Heart left ventricle (tissue), 16 donors: ENCODE measurements around the gene JAKMIP1. TPM values are rescaled to one million over a fixed set of nuclear protein-coding genes. Genes with fewer than 3 reads are reported as not detected.
A peak's percentile ranks its signal among the peaks of the same experiment; 100 is the strongest.

Experiments used
- ATAC-seq, 4 donors: fragments of 200-7000 bp; cut with Tn5 transposase; one replicate each; pipeline ENCODE4 v1.9.1; 2020 to 2022; ENCODE audit warnings: moderate library complexity in 4 of 4, mild to moderate bottlenecking in 3 of 4, moderate number of reproducible peaks in 1 of 4
- DNase-seq, 5 donors: peaks; one replicate each; pipeline ENCODE4 v3.0.0-alpha.2; 2020
- H3K27ac ChIP-seq, 12 donors: fragments of 200-600 bp; sonication (generic) in 4 of 12; one replicate each; pipeline versions ENCODE4 v1.5.0 to v1.8.0; 2016 to 2022; ENCODE audit warnings: mild to moderate bottlenecking in 2 of 12
- H3K27me3 ChIP-seq, 9 donors: fragments of 200-600 bp; sonication (generic) in 2 of 9; one replicate each; pipeline versions ENCODE4 v1.5.1 to v1.8.0; 2016 to 2022; ENCODE audit warnings: mild to moderate bottlenecking in 3 of 9
- H3K36me3 ChIP-seq, 9 donors: fragments of 200-600 bp; sonication (generic) in 2 of 9; one replicate each; pipeline versions ENCODE4 v1.5.0 to v1.8.0; 2018 to 2022; ENCODE audit warnings: mild to moderate bottlenecking in 2 of 9
- H3K4me1 ChIP-seq, 12 donors: fragments of 200-600 bp; sonication (generic) in 4 of 12; one replicate each; pipeline versions ENCODE4 v1.5.0 to v1.8.0; 2016 to 2022; ENCODE audit warnings: mild to moderate bottlenecking in 3 of 12
- H3K4me3 ChIP-seq, 12 donors: fragments of 200-600 bp; sonication (generic) in 4 of 12; one replicate each; pipeline versions ENCODE4 v1.5.0 to v1.8.0; 2017 to 2022; ENCODE audit warnings: mild to moderate bottlenecking in 9 of 12, moderate library complexity in 4 of 12
- H3K9me3 ChIP-seq, 12 donors: fragments of 200-600 bp; sonication (generic) in 4 of 12; one replicate each; pipeline versions ENCODE4 v1.5.0 to v1.8.0; 2016 to 2022; ENCODE audit warnings: mild to moderate bottlenecking in 1 of 12
- CTCF ChIP-seq, 12 donors: fragments of 200-600 bp; sonication (generic) in 4 of 12; IDR thresholded peaks; one replicate each; pipeline versions ENCODE4 v1.5.0 to v1.8.0; 2018 to 2022; ENCODE audit warnings: antibody characterized with exemption in 12 of 12, mild to moderate bottlenecking in 5 of 12
- POLR2A ChIP-seq, 2 donors: fragments of 450-650 bp; IDR thresholded peaks; one replicate each; pipeline ENCODE4 v1.6.1; 2017; ENCODE audit warnings: antibody characterized with exemption in 2 of 2, mild to moderate bottlenecking in 2 of 2, moderate library complexity in 2 of 2
- WGBS, 4 donors: extraction: QIAGEN DNeasy Blood & Tissue Kit in 2 of 4; methylation state at CpG; one replicate each; pipeline versions ENCODE4 v1.1.5 to v1.1.7; 2013 to 2018; 5-methylcytosine and 5-hydroxymethylcytosine counted together
- intact Hi-C, 10 donors: fragments of 100-400 bp; cut with DNase I; formaldehyde crosslinking; loops; one replicate each; pipeline versions ENCODE4 v1.11.1 to v1.14.2; 2022
- polyA plus RNA-seq, 2 donors: library from polyadenylated mRNA; stranded (reverse); fragments of 200-250 nt; gene quantifications; one replicate each; pipeline ENCODE4 v1.2.3, GENCODE V29; 2013
- total RNA-seq, 9 donors: library from RNA; depleted of rRNA in 2 of 9; stranded (reverse); fragments of >200 nt in 2 of 9; fragmentation: NEBNext Ultra II Directional in 3 of 9; extraction: Animal tissue kit (Norgen Biotek cat#: 25700) in 3 of 9; gene quantifications; one replicate each; pipeline versions ENCODE4 v1.1.0 to v1.2.4, GENCODE V29; 2016 to 2023
- donor health status: ischemic (EF 13 %, LVEDD 7.1; RV severe dilation, severe dysfunction).
- donor health status: healthy with polysubstance abuse.
- donor health status: DM: no; HTN: yes; CAD: no.
- donor health status: DM: no; HTN: no; CAD: no.
- donor health status: ischemic (EF 25% LVEDD 6.9; RV normal size, moderate dysfunction).
- donor health status: ischemic (EF 25% LVEDD 5.7; RV mildly dilated, moderate dysfunction).
- donor health status: healthy.
- donor health status: DM: yes; HTN: yes; CAD: no.
- donor health status: ischemic (EF 35%, LVEDD 5.7; RV mildly dilated, moderate dysfunction).
- donor health status: nonischemic (EF 11% LVEDD 7.7; RV severe dilation, severe dysfunction).
- donor health status: DM: yes; HTN: yes; CAD: no.
- donor health status: PGD.
- donor health status: ischemic (EF 29% LVEDD 5.4; RV normal size, mild dysfunction).
- donor health status: nonischemic (EF 23%, LVEDD 6.1; RV moderate dilation, normal function).

Gene JAKMIP1
- total and polyA plus RNA-seq, 11 donors = 0.01 to 0.99 (median 0.23) TPM; not detected in 6

DNA sequence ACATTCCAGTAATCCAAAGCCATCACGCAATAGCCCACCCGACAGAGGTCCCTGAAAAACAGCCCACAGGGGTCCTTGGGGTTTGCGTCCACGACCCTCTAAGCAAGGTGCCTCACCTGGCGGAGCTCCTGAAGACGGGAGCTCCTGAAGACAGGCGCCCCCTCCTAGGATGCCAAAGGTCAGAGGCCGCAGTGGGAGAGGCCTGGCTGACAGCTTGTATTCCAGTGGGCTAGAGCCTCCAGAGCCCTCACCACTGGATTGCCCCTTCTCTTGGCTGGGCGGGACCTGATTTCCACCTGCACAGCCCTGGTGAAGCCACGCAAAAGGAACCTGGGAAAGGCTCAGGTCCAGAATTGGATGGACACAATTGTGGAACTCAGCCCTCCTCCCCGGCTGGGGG is 39.6 kb upstream of the JAKMIP1 start:
- H3K27me3 ChIP-seq = peaks cover 0 to 40% (median 6%) of the 10 kb centered on the region in 9 donors
- DNase-seq = peak in 1 of 5 donors; percentile 12

DNA sequence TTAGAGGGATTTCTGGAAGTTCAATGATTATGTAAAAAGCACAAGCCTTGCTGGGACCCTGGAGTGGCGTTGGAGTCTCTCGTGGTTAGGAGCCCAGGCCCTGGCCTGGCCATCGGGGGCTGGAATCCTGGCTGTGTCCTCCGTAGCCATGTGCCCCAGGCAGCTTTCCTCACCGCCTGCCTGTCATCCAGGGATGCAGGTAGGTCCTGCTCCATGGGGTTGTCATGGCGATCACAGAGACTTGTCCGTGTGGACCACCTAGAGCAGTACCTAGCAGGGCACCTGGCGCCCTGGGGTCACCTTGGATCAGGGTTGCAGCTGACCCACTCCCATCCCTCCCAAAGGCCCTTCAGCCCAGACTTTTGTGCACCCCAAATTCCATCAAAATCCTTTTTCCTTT is 39.1 kb upstream of the JAKMIP1 start:
- Histone ChIP-seq H3K36me3 (no peaks in the 10 kb centered on the region), H3K4me1 (no peaks in the 10 kb centered on the region), H3K4me3 (no peak overlapping the region), H3K9me3 (peaks cover 0 to 5% (median 0%) of the 10 kb centered on the region in 12 donors), H3K27ac (no peak overlapping the region), H3K27me3 (peaks cover 0 to 39% (median 5%) of the 10 kb centered on the region in 9 donors)
- ATAC-seq (no peak), DNase-seq (peak in 1 of 5 donors; percentile 12)
- no peak for TF ChIP-seq CTCF (IDR thresholded peaks at IDR 0.05)
- TF ChIP-seq POLR2A (IDR thresholded peaks at IDR 0.05) = no peak
- WGBS, 4 donors = 75 to 84% (median 80%) methylated on average over 7 to 8 of the region's 8 CpGs
- intact Hi-C loops = no loop called here

More for the DNA sequence above, 39.6 kb upstream of the JAKMIP1 start:
- no peak overlapping the region for H3K4me3 ChIP-seq
- WGBS, 4 donors = 77 to 87% (median 81%) methylated on average over 10 to 11 of the region's 11 CpGs
- no peak overlapping the region for H3K27ac ChIP-seq
- peaks cover 0 to 7% (median 0%) of the 10 kb centered on the region in 12 donors for H3K9me3 ChIP-seq
- ATAC-seq = no peak
- H3K36me3 ChIP-seq = no peaks in the 10 kb centered on the region
- TF ChIP-seq CTCF (IDR thresholded peaks at IDR 0.05) (no peak), POLR2A (IDR thresholded peaks at IDR 0.05) (no peak)
- peaks cover 0 to under 1% (median 0%) of the 10 kb centered on the region in 12 donors for H3K4me1 ChIP-seq
- intact Hi-C loops = loop anchor here in 1 of 10 donors (10.0 kb wide), 1 partner anchor 305 kb away; no protein-coding TSS in a partner anchor

DNA sequence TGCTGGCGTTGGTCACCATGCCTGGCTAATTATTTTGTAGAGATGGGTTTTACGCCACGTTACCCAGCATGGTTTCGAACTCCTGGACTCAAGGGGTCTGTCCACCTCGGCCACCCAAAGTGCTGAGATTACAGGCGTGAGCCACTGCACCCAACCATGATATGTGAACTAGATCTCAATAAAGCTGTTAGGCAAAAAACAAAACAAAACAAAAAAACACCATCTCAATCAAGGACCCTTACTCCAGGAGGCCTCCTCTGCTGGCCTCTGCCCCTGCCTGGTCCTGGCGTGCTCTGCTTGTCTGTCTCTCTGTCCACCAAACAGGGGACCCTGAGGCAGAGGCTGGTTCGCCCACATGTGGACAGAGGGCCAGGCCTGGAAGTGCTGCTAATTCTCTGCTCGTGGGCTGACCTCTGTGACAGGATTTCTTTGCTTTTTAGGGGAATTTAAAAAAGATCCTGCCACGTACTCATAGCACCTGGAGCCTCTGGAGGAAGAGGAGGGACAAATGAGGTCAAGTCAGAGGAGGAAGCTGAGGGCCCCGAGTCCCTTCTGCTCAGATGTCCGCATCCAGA is 36.6 kb upstream of the JAKMIP1 start:
- intact Hi-C loops = no loop called here
- no peaks in the 10 kb centered on the region for H3K4me1 ChIP-seq
- DNase-seq (peak in 1 of 5 donors; percentile 39), ATAC-seq (no peak)
- no peaks in the 10 kb centered on the region for H3K36me3 ChIP-seq
- no peaks in the 10 kb centered on the region for H3K9me3 ChIP-seq
- H3K4me3 ChIP-seq = no peak overlapping the region
- 73 to 76% (median 75%) methylated on average over 12 of the region's 12 CpGs for WGBS, 4 donors
- TF ChIP-seq CTCF (IDR thresholded peaks at IDR 0.05) (no peak), POLR2A (IDR thresholded peaks at IDR 0.05) (no peak)
- peaks cover 0 to 25% (median 0%) of the 10 kb centered on the region in 9 donors for H3K27me3 ChIP-seq
- no peak overlapping the region for H3K27ac ChIP-seq

- no peak for ATAC-seq
- DNase-seq = no peak
- Histone ChIP-seq H3K27ac (no peak overlapping the region), H3K4me3 (no peak overlapping the region), H3K4me1 (no peaks in the 10 kb centered on the region), H3K36me3 (no peaks in the 10 kb centered on the region), H3K27me3 (peaks cover 0 to 21% (median 0%) of the 10 kb centered on the region in 9 donors), H3K9me3 (no peaks in the 10 kb centered on the region)
- WGBS, 4 donors = 49 to 61% (median 59%) methylated on average over 17 of the region's 17 CpGs
- TF ChIP-seq CTCF (IDR thresholded peaks at IDR 0.05) = no peak
- no peak for TF ChIP-seq POLR2A (IDR thresholded peaks at IDR 0.05)
- intact Hi-C loops = no loop called here
Measured at GRCh38 chr4:6235901-6236640, 35.7 kb upstream of the JAKMIP1 start.
